GM10847 (cell line): ENCODE data around the gene ABLIM2.

Experiments
- POLR2A ChIP-seq: IDR thresholded peaks from 2 replicates; pipeline ENCODE4 v1.6.1; 2011; ENCODE audit not compliant: insufficient read length; ENCODE audit errors: extremely low read depth

The ABLIM2 gene

GRCh38 chr4:8079031-8079885 is 79.4 kb downstream of the ABLIM2 start:
- no peak for TF ChIP-seq POLR2A

DNA sequence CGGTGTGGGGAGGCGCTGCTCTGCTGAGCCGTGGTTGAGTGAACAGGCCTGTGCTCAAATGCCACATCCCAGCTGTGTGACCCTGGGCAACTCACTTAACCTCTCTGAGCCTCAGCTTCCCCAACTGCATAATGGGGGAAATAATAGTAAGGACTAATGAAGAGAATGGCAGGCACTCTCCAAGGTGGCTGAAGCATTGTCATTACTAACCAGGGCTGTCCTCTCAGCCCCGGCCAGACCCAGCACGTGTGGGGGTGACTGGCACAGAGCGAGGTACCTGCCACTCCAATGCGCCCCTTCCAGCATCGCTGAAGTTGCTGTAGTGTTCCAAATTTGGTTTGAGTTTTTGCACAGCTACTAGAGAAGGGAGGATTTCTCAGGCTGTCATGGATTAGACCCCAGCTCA is 80.0 kb downstream of the ABLIM2 start:
- no peak for TF ChIP-seq POLR2A

DNA sequence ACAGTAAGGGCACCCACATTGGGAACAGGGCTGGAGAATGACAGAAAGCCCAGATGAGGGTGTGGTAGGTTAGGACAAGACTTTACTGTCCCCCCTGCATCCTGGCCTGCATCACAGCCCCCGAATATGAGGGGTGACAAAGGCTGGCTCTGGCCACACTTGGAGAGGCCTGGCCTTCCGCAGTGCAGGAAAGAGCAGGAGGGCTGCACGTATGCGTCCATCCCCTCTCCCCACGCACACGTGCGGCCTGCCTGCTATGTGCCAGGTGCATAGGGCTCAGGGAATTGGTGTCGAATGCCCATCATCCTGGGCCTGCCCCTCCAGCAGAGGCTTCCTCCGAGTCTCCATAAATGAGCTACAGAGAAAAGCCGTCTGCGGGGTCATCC is 80.5 kb downstream of the ABLIM2 start:
- TF ChIP-seq POLR2A: no peak

GRCh38 chr4:8077181-8078108 is 81.2 kb downstream of the ABLIM2 start:
- no peak for TF ChIP-seq POLR2A

- TF ChIP-seq POLR2A: no peak
Measured at GRCh38 chr4:8076023-8076422, 82.6 kb downstream of the ABLIM2 start.

GRCh38 chr4:8073206-8073863 is 85.3 kb downstream of the ABLIM2 start:
- TF ChIP-seq POLR2A: no peak

DNA sequence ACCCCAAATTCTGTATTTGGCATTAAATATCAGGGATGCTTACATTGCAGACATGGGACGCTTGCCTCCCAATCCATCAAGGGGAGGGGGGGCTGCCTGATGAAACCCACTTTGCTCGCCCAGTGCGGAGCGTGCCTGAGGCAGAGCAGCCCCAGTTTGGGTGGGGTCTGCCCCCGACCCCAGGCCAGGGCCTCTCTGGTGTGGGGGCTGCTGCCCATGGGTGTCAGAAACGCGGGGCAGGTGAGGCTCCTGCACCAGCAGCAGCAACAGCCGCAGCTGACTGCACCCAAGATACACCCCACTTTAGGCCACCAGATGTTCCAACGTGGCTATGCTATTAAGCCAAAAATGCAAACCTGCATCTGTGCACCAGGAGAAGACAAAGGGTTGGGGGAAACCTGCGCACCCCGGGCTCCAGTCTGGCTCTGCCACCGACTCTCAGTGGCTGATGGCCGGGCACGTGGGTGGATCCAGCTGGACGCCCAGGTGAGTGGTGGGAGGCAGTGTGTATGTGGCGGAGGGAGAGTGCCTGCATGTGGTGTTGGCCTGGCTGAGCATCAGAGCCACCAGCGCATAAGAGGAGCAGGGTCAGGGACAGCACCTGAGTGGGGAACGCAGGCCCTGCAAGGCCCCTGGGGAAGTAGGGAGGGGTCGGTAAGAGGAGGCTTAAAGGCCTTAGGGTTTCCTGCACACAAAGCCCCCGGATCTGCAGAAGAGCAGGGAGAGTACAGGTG is 86.2 kb downstream of the ABLIM2 start:
- TF ChIP-seq POLR2A: no peak

GRCh38 chr4:8071766-8072165 is 86.8 kb downstream of the ABLIM2 start:
- TF ChIP-seq POLR2A: no peak

DNA sequence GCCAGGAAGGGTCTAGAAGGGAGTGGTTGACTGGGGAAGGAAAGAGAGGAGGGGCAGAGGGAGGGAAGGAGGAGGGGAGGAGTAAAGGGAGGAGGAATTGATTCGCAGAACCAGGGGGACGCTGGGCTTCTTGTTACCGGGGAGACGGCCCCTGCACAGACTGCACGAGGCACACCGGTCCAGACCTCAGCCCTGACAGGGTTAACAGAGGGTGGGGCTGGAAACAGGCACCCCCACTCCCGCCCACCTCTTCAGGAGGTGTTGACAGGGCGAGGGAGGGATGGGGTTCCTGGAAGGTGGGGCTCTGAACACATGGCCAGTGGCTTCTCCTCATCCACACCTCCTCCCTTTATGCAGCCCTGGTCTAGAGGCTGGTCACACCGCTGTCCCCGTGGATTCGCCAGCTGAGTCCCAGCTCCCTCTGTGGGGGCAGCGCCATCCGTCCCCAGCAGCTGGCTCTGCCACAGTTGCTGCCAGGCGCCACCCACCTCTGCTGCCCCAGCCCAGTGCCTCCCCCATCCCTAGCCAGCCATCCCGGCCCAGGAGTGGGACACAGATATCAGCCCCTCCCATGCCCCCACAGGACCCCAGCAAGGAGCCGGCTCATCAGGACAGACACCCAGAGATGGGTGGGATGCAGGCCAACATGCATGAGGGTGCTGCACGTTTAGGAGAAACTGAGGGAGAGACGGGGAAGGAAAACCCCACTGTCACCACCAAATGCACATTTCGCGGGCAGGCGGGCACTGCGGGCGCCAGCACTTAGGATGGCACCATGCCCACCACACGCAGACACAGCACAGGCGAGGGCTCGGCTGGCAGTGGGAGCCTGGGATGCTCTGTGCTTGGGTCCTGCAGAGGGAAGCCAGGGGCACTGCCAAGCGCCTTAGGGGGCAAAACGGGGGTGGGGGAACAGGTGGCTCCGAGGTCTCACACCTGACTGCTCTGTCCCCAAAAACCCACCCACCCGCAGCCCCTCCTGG is 87.6 kb downstream of the ABLIM2 start:
- no peak for TF ChIP-seq POLR2A

DNA sequence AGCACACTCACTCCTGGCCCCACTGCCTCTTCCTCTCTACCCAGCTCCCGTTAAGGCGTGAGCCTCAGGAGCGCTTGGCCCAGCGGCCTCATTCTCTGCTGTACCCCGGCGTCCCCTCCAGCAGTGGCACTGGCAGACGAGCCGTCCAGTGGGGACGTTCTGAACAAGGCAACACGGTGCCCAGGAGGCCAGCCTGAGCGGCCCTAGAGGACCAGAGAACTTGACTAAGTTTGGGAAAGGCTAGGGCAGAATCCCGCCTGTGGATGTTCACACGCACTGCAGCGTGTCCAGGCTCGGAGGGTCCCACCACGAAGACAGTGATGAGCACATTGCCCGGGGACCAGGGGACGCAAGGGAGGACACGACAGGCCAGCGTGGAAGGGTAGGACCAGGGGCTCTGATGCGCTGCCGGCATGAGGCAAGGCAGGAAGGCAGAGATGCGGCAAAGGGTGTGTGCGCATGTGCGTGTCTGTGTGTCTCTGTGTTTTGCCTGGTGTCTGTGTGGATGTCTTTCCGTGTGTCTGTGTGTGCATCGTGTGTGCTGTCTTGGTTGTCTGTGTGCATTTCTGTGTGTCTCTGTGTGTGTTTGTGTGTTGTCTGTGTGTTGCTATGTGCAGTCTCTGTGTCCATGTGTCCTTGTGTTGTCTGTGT is 89.4 kb downstream of the ABLIM2 start:
- no peak for TF ChIP-seq POLR2A

- TF ChIP-seq POLR2A: no peak
Measured at GRCh38 chr4:8067945-8068896, 90.4 kb downstream of the ABLIM2 start.

GRCh38 chr4:8067274-8067936 is 91.2 kb downstream of the ABLIM2 start:
- TF ChIP-seq POLR2A: no peak
